Right lobe of liver (tissue), 6 donors: Measurements from ENCODE around the gene WWC2. TPM values are rescaled to one million over a fixed set of nuclear protein-coding genes. Genes with fewer than 3 reads are reported as not detected.
A peak's percentile ranks its signal among the peaks of the same experiment; 100 is the strongest.

Source experiments
- ATAC-seq, 4 donors: fragments of 200-7000 bp; cut with Tn5 transposase; one replicate each; pipeline ENCODE4 v1.9.1; 2020; ENCODE audit warnings: mild to moderate bottlenecking in 4 of 4, moderate library complexity in 4 of 4
- DNase-seq, 3 donors: peaks; one replicate each; pipeline ENCODE4 v3.0.0-alpha.2; 2020
- H3K27ac ChIP-seq, 3 donors: fragments of 200-600 bp; one replicate each; pipeline ENCODE4 v1.8.0; 2022
- H3K27me3 ChIP-seq, 2 donors: fragments of 200-600 bp; one replicate each; pipeline ENCODE4 v1.8.0; 2022
- H3K36me3 ChIP-seq, 4 donors: fragments of 200-600 bp; sonication (generic) in 1 of 4; one replicate each; pipeline versions ENCODE4 v1.5.1 to v1.8.0; 2017 to 2022; ENCODE audit warnings: control low read depth in 1 of 4
- H3K4me1 ChIP-seq, 4 donors: fragments of 200-600 bp; sonication (generic) in 1 of 4; one replicate each; pipeline versions ENCODE4 v1.5.1 to v1.8.0; 2017 to 2022; ENCODE audit warnings: control low read depth in 1 of 4
- H3K4me3 ChIP-seq, 3 donors: fragments of 200-600 bp; one replicate each; pipeline ENCODE4 v1.8.0; 2022
- H3K9me3 ChIP-seq, 4 donors: fragments of 200-600 bp; sonication (generic) in 1 of 4; one replicate each; pipeline versions ENCODE4 v1.5.1 to v1.8.0; 2017 to 2022; ENCODE audit warnings: control low read depth in 1 of 4
- CTCF ChIP-seq, 4 donors: fragments of 200-600 bp in 3 of 4; fragments of 450-650 bp in 1 of 4; IDR thresholded peaks; one replicate each; pipeline versions ENCODE4 v1.5.1 to v1.8.0; 2016 to 2022; ENCODE audit warnings: antibody characterized with exemption in 4 of 4, mild to moderate bottlenecking in 2 of 4
- POLR2A ChIP-seq: fragments of 450-650 bp; IDR thresholded peaks from one replicate; pipeline ENCODE4 v1.6.1; 2017; ENCODE audit warnings: antibody characterized with exemption, mild to moderate bottlenecking
- WGBS: methylation state at CpG from one replicate; pipeline ENCODE4 v1.1.6; 2018; ENCODE audit warnings: low coverage, low lambda C conversion rate; ENCODE audit not compliant: insufficient coverage; ENCODE audit errors: missing lambda C conversion rate; 5-methylcytosine and 5-hydroxymethylcytosine counted together
- intact Hi-C, 2 donors: fragments of 100-400 bp; cut with DNase I; formaldehyde crosslinking; loops; one replicate each; pipeline versions ENCODE4 v1.11.2 to v1.14.1; 2022
- total RNA-seq, 6 experiments: library from RNA; depleted of rRNA in 2 of 6; stranded (reverse); fragments of >200 nt in 2 of 6; fragmentation: NEBNext Ultra II Directional in 3 of 6; extraction: Animal tissue kit (Norgen Biotek cat#: 25700) in 3 of 6; gene quantifications; one replicate each; pipeline versions ENCODE4 v1.1.0 to v1.2.4, GENCODE V29; 2016 to 2023
- donor health status: DM: no; HTN: yes; CAD: no.
- donor health status: DM: no; HTN: no; CAD: no.
- donor health status: DM: no; HTN: no; CAD: no.
- donor health status: DM: no; HTN: yes; CAD: no.
- donor health status: DM: no; HTN: yes; CAD: no.

Gene WWC2
- total RNA-seq, 6 experiments from 2014 or later, result 19.5 to 48.9 (median 34.4) TPM

DNA sequence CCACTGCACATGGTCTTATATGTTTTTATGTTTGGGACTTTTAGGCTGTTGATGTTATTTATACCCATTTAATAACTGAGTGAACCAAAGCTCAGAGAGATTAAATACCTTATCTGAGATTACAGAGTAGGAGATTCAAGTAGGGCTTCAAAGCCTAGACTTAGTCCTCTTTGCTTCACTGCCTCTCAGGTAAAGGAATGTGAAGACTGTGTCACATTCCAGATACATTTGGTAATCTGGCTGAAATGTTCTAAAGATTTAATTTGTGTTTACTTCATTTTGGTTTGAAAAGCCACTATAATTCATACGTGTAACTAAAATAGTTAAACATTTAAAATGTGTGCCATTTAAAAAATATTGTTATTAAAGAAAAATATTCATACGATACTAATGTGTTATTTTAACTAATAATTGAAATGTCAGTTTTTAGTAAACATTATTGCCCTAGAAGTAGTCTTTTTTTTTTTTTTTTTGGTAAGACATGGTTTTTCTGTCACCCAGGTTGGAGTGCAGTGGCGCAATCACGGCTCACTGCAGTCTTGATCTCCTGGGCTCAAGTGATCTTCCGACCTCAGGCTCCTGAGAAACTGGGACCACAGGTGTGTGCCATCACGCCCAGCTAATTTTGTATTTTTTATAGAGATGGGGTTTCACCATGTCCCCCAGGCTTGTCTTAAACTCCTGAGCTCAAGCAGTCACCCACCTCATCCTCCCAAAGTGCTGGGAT lies 54.3 kb downstream of the WWC2 start:
- 87% methylated on average over 4 of the region's 6 CpGs for WGBS
- no peaks in the 10 kb centered on the region for H3K27me3 ChIP-seq
- no peak for ATAC-seq
- no peaks in the 10 kb centered on the region for H3K36me3 ChIP-seq
- peaks cover 0 to 38% (median 12%) of the 10 kb centered on the region in 4 donors for H3K4me1 ChIP-seq
- no peak for DNase-seq
- intact Hi-C loops, result no loop called here
- no peaks in the 10 kb centered on the region for H3K9me3 ChIP-seq
- H3K4me3 ChIP-seq, result no peak overlapping the region
- TF ChIP-seq CTCF (IDR thresholded peaks at IDR 0.05) (no peak), POLR2A (no peak)
- no peak overlapping the region for H3K27ac ChIP-seq

DNA sequence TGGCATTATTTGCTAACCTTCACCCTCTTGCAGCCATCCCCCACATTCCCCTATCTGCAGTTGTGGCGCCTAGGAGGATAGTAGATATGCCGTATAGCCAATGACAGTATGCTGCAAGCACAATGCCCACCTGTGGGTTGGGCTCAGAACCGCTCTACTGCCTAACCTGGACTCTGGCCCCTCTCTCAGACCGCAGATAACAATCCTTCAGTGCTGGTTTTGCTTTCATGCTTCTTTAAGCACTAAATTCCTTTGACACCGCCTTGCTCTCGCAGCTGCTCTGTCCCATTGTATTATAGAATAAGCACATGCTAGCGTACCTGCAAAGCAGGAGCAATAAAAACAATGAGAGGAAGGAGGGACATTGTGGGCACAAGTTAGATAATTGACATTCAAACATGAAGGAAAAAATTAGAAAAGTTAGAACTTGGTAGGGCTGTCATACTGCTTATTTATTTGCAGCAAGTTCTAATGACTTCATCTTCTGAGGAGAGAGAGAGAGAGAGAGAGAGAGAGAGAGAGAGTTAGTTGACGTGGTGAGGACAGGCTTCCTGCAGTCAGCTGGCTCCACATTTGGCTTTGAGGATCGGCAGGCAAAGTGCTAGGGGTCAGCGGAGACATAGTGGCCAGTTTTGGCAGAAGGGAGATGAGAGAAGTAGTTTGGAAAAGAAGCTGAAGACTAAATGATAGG lies 55.8 kb downstream of the WWC2 start:
- DNase-seq (no peak), ATAC-seq (peak; percentile 63 to 79 (median 74))
- intact Hi-C loops, result no loop called here
- Histone ChIP-seq H3K4me3 (no peak overlapping the region), H3K4me1 (peaks cover 0 to 34% (median 14%) of the 10 kb centered on the region in 4 donors), H3K9me3 (no peaks in the 10 kb centered on the region), H3K27ac (no peak overlapping the region), H3K27me3 (no peaks in the 10 kb centered on the region), H3K36me3 (no peaks in the 10 kb centered on the region)
- 28% methylated on average over 10 of the region's 10 CpGs for WGBS
- TF ChIP-seq CTCF (IDR thresholded peaks at IDR 0.05) (no peak), POLR2A (no peak)

- H3K27me3 ChIP-seq, result no peaks in the 10 kb centered on the region
- intact Hi-C loops, result no loop called here
- peak in 1 of 4 donors; percentile 13 for ATAC-seq
- no peak overlapping the region for H3K27ac ChIP-seq
- DNase-seq, result no peak
- H3K4me1 ChIP-seq, result peaks cover 0 to 37% (median 12%) of the 10 kb centered on the region in 4 donors
- H3K36me3 ChIP-seq, result no peaks in the 10 kb centered on the region
- TF ChIP-seq POLR2A, result no peak
- no peak for TF ChIP-seq CTCF (IDR thresholded peaks at IDR 0.05)
- no peak overlapping the region for H3K4me3 ChIP-seq
- WGBS, result 87% methylated on average over 8 of the region's 11 CpGs
- no peaks in the 10 kb centered on the region for H3K9me3 ChIP-seq
Measured at GRCh38 chr4:183155450-183156184, 56.6 kb downstream of the WWC2 start.

GRCh38 chr4:183157215-183157614 lies 58.2 kb downstream of the WWC2 start:
- 60% methylated on average over 7 of the region's 7 CpGs for WGBS
- no peak for TF ChIP-seq POLR2A
- peak in 3 of 4 donors; percentile 19 to 24 (median 21) for TF ChIP-seq CTCF (IDR thresholded peaks at IDR 0.05)
- Histone ChIP-seq H3K36me3 (no peaks in the 10 kb centered on the region), H3K27me3 (no peaks in the 10 kb centered on the region), H3K27ac (no peak overlapping the region), H3K4me1 (peaks cover 0 to 37% (median 12%) of the 10 kb centered on the region in 4 donors), H3K4me3 (no peak overlapping the region), H3K9me3 (no peaks in the 10 kb centered on the region)
- peak; percentile 24 to 49 (median 34) for ATAC-seq
- intact Hi-C loops, result no loop called here
- no peak for DNase-seq
